Measurements from ENCODE around the gene METTL2B. TPM values are rescaled to one million over a fixed set of nuclear protein-coding genes. Genes with fewer than 3 reads are reported as not detected.

The METTL2B gene
- total and polyA plus RNA-seq, 2 donors (not counting 1 experiment from before 2014, with no cell fraction given) = 8.9 to 22.7 TPM

- no peaks in the 10 kb centered on the region for H3K36me3 ChIP-seq (replicated peaks in 1 of 2; ENCODE audit: control extremely low read depth in 1 of 2, control insufficient read depth in 1 of 2, extremely low read depth in 1 of 2, insufficient read depth in 2 of 2, low read length in 1 of 2)
- Mint-ChIP-seq H3K4me3 (peak overlapping the region; percentile 60), H3K9me3 (ENCODE audit: insufficient read depth) (no peaks in the 10 kb centered on the region), H3K4me1 (peaks cover 20% of the 10 kb centered on the region), H3K27me3 (no peaks in the 10 kb centered on the region), H3K27ac (peak overlapping the region; percentile 46)
- H2AFZ ChIP-seq (ENCODE audit: insufficient read depth, low read depth, low read length, poor library complexity, severe bottlenecking) = no peak overlapping the region
- H4K20me1 ChIP-seq (ENCODE audit: control insufficient read depth, insufficient read depth, low read length, poor library complexity, severe bottlenecking) = peaks cover 11% of the 10 kb centered on the region
- WGBS (ENCODE audit: insufficient coverage) = 94% methylated on average over 19 of the region's 23 CpGs
- no peak overlapping the region for H3K27ac ChIP-seq (ENCODE audit: low read length in 2 of 2)
- H3K4me3 ChIP-seq (ENCODE audit: control extremely low read depth in 1 of 5, extremely low read depth in 1 of 5, insufficient read depth in 1 of 5, low read depth in 2 of 5, low read length in 4 of 5) = no peak overlapping the region
- DNase-seq (no peak), ATAC-seq (ENCODE audit: low read depth) (no peak)
- intact Hi-C loops (cut with micrococcal nuclease) = loop anchor here (2.0 to 10.0 kb wide), 2 partner anchors 77 to 281 kb away; partner anchors contain the start of gene CALU
- H3K9me3 ChIP-seq (ENCODE audit: control extremely low read depth in 1 of 3, control insufficient read depth in 2 of 3, insufficient read depth in 1 of 3, low read length in 2 of 3) = no peaks in the 10 kb centered on the region
- peaks cover 17 to 20% of the 10 kb centered on the region in 2 donors for H3K4me1 ChIP-seq (ENCODE audit: control insufficient read depth in 2 of 2, insufficient read depth in 2 of 2, low read length in 2 of 2)
- no peaks in the 10 kb centered on the region for H3K27me3 ChIP-seq (replicated peaks in 1 of 4; ENCODE audit: control extremely low read depth in 1 of 4, control insufficient read depth in 3 of 4, insufficient read depth in 4 of 4, low read length in 3 of 4)
- ChIA-PET POLR2A (no interaction called here), CTCF (interaction anchor here (0.9 to 7.8 kb wide), 5 partner anchors 16 to 107 kb away, joined by 3 to 141 read pairs (median 4); no protein-coding TSS in a partner anchor)
- TF ChIP-seq EZH2 (IDR thresholded peaks at IDR 0.05; ENCODE audit: borderline replicate concordance, insufficient read depth, low read depth, low read length, poor library complexity, severe bottlenecking) (no peak), CTCF (IDR thresholded peaks at IDR 0.05) (no peak)
- H3K4me2 ChIP-seq (replicated peaks; ENCODE audit: low read depth, low read length, poor library complexity, severe bottlenecking) = peak overlapping the region; percentile 94
- H3K9ac ChIP-seq (ENCODE audit: low read length) = no peak overlapping the region
- H3K79me2 ChIP-seq (ENCODE audit: control insufficient read depth, insufficient read depth, low read length) = peaks cover 18% of the 10 kb centered on the region
Measured at GRCh38 chr7:128453836-128454804, 22.4 kb upstream of the METTL2B start.

All from B cell (primary cell).